HG02571 (cell line): ENCODE results near the gene RARRES1.

ENCODE experiments used
- ATAC-seq: cut with Tn5 transposase; IDR thresholded peaks from one replicate; pipeline ENCODE4 v1.9.1; 2021; ENCODE audit warnings: mild to moderate bottlenecking, moderate library complexity; ENCODE audit not compliant: unreplicated experiment

RARRES1 gene

DNA sequence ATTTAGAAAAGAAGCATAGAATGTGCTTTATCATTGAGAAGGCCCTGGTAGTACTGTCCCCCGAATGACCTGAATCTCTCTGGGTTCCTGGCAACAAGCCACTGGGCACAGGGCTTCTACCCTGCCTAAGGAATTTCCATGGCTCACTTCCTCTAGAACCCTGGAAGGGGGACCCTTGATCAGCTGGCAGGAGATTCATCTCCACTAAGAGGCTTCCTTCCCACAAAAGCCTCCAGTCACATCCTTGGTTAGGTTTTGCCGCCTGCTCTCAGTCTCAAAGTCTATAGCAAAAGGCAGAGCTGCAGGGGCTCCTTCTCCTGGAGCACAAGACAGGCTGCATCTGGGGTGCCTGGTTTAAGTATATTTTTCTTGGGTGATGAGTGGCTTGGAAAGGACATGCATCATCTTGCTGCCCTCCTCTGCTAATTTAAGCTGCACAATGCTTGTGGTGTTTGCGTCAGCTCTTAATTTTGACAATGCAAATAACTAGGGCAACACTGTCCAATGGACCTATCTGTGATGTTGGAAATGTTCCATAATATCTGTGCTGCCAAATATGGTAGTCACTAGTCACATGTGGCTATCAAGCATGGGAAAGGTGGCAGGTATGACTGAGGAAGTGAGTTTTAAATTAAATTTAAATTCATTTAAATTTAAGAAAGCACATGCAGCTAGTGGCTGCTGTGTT, 33.4 kb upstream of the RARRES1 start:
- ATAC-seq = no peak

DNA sequence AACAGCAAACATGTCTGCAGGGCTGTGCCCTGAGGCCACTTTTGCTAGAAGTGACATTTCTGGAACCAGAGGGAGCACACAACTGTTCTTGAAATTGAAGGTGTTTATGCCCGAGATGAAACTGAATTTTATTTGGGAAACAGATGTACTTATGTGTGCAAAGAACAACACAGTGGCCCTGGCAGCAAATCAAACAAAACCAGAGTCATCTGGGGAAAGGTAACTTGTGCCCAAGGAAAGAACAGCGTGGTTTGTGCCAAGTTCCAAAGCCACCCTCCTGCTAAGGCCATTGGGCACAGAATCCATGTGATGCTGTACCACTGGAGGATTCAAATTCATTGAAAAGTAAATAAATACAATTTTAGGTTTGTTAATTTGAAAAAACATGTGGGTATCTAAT, 31.2 kb upstream of the RARRES1 start:
- no peak for ATAC-seq

DNA sequence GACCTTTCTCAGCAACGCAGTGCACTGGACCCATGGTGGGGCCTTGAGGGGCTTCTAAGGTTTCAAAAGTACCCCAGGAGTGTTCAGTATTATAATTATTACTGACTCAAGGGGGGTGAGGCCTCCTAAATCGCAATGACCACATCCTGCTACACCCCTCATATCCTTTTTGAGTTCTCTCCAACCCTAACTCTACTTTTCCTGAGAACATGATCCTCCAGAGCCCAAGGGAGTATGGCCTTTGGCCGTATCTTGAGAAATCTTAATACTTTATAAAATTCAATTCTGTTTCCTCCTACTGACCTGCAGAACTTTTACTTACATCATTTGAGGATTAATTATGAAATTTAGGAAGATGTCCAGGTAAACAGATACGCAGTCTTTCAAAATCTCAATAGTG, 30.4 kb upstream of the RARRES1 start:
- ATAC-seq = no peak

GRCh38 chr3:158761350-158761749, 29.1 kb upstream of the RARRES1 start:
- ATAC-seq = no peak

- no peak for ATAC-seq
These were observed 23.2 kb upstream of the RARRES1 start for GRCh38 chr3:158755421-158755820.

DNA sequence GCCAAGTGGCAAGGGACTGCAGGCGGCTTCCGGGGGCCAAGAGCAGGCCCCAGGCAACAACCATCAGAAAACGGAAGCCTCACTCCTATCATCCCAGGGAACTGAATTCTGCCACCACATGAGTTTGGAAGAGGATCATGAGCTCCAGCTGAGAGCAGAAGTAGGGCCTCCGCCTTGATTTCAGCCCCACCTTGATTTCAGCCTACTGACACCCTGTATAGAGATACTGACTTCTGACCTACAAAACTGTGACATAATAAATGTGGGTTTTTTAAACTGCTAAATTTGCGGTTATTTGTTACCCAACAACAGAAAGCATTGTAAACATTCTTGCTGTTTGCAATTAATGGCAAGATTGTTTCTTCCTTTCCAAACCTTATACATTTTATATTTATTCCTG, 21.6 kb upstream of the RARRES1 start:
- no peak for ATAC-seq

DNA sequence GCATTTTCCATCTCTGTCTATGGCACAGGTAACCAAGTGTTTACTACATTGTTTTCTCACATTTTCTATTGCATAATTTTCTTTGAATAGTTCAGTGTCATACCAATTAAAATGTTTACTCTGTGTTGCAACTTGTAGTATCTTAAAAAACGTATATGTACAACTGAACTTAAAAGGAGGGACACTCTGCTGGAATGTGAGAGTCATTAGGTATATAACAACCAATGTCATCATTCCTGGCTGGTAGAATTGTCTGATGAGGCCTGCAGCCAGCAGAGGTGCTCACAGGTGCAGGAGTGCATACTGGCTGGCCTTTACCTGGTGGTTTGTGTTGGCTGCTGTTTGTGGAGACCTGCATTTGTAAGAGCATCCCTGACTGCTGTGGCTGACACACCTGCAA, 19.1 kb upstream of the RARRES1 start:
- no peak for ATAC-seq

- ATAC-seq = no peak
These were observed 17.8 kb upstream of the RARRES1 start for GRCh38 chr3:158750016-158750415.

- no peak for ATAC-seq
These were observed 17.3 kb upstream of the RARRES1 start for GRCh38 chr3:158749526-158749925.

GRCh38 chr3:158748237-158748828, 16.1 kb upstream of the RARRES1 start:
- ATAC-seq = no peak

DNA sequence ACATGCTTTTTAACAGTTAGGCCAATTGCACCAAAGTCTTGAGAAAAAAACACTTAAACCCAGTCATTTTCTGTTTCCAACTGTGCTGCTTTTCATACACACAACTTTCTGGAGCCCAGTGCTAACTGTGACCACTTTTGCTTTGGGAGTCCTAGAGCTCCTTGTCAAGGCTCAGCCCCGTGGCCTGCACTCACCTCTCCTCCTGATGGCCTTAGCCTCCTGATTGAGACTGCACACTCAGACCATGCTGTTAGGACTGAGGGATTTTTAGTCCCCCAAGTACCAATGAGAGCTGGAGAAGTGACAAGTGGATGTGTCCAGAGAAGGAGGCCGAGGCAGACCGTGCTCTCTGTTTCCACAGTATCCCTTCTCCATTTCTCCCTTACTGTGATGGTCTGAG, 15.2 kb upstream of the RARRES1 start:
- ATAC-seq = no peak

GRCh38 chr3:158745551-158745950, 13.3 kb upstream of the RARRES1 start:
- no peak for ATAC-seq

DNA sequence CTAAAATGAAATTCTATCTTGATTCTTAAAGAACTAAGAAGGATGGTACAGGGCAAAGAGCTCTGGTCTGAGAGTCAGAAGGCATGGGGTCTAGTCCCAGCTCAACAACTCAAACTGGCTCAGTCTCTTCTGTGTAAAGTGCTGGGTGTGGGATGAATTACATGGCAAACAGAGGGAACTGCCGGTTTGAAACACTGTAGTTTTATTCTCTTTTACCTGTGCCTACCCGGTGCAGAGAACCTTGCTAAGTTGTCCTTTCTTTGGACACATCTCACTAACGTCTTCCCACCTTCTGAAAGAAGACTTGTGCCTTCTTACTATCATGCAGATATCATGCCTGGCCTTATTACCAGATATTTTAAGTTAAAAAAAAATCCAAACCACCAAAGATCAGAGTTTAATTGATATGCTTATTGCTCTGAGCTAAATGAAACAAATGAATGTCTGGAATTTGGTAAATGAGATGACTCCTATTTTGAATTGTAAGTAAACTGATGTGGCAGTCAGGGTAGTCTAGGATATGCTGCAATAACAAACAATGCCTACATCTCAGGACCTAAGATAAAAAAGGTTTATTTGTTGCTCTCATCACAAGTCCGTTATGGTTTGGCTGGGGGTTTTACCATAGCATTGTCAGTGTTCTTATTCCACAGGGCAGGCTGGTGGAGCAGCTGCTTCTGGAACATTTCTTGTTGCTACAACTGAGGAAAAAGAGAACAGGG, 12.5 kb upstream of the RARRES1 start:
- ATAC-seq = no peak

DNA sequence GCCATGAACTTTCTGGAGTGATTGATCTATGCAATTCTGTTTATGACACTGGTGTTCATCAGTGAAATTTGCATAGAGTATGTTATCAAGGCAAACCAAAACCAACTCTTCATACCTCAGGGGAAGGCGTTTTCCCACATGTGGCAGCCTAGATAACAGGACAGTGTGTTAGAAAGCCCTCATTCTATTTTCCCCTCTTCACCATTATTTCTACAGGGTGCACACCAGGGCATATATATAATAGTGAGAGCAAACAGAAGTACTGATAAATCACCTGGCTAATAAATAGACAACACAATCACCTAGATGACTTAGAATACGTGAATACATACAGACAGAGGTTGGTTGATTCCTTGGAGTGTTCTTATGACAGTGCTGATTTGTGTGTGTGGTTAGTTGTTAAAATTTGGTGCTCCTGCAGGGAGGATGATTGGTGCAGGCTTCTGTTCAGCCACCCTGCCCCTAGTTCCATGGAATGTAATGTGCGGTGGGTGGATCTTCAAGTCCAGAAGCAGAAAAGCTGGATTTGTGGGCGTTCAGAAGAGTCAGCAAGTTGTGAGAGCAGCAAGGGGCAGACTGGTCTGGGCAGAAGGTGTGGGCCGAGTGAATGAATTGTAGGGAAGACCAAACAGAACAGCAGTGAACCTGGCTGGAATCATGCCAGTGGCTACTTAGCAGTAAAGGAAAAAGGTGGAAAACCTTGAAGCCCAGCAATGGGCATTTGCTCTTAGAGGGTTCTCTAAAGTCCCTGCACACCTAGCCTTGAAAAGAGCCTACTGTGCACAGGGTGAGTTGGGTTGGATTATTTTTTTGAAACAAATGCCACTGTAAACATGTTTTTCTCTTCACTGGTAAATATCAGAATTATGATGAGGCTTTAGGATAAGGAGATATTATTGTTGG, 11.7 kb upstream of the RARRES1 start:
- ATAC-seq = no peak

DNA sequence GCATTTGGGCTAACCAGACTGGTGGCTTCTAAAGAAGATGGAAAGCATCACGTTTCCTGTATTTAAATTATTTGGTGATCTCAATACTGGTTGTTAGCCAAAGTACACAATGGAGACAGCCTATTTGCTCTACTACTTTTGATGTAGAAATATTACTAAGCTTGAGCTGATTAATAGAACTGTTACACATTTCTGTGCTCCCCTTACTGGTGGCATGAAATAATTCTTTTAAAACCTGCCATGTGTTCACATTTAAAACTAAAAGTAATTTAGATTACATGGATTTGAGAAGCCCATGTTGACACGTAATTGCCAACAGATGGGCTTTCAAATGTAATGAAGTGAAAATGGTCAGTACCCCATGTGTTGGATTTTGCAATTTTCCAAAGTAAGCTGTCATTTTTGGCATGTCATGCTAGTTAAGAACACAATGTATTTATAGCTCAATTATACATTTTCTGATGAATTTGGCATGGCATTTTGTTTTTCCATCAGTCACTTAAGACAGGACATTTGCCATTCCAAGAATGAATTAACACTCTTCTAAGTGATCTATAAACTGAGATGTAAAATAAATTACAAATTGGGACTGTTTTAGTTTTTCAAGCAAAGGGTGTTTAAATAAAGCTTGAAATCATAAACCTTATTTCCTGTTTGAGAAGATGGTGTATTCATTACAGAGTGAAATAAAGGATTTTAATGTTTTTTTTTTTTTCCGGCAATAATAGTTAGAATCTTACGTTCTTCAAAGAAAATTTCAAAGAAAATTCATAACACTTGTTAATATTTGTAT, 10.8 kb upstream of the RARRES1 start:
- ATAC-seq = no peak

DNA sequence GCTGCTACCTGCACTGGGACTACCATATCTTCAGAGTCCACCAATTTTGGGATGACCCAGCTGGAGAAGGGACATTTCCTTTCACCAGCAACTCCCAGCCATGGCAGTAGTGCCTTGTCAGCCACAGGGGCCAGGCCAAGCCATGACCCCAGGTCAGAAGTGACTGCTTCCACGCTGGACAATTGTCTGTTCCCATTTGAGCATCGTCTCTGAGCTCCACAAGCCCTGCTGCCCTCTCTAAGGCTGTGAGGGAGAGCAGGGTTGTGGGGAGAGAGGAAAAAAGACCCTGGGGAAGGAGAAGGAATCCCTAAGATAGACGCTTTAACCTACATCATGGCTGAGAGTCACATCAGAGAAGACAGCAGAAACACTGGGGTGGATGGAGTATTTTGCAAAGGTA, 7.4 kb upstream of the RARRES1 start:
- ATAC-seq = no peak

GRCh38 chr3:158739078-158739477, 6.8 kb upstream of the RARRES1 start:
- no peak for ATAC-seq

DNA sequence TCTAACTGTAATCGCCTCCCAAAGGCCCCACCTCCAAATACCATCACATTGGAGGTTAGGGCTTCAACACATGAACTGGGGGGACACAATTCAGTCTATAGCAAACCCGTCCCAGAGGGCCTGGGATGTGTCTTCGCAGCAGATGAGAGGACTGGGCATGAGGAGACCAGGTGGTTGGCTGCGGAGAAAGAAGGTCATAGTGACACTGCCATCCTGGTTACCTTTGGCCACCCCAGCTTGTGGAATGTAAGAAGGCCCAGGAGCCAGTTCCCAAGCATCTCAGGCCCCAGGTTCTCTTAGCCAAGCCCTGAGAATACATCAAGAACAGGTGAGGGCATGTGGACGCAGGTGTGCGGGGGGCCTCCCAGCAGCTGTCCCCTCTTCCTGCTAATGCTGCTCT, 6.4 kb upstream of the RARRES1 start:
- no peak for ATAC-seq

GRCh38 chr3:158737976-158738615, 5.8 kb upstream of the RARRES1 start:
- no peak for ATAC-seq

GRCh38 chr3:158737410-158737809, 5.2 kb upstream of the RARRES1 start:
- no peak for ATAC-seq
